Activated CD8-positive, alpha-beta memory T cell treated with anti-CD3 and anti-CD28 coated beads for 36 hours (primary cell): ENCODE results near the gene RAF1. TPM values are rescaled to one million over a fixed set of nuclear protein-coding genes. Genes with fewer than 3 reads are reported as not detected.

Source experiments
- CTCF ChIA-PET: fragments of 350-600 bp; sonication (Branson Sonifier 250); formaldehyde crosslinking; loops from one replicate; lab custom pipeline; 2021; ENCODE audit warnings: antibody characterized with exemption; lab: Charles Lee
- POLR2A ChIA-PET: fragments of 350-600 bp; sonication (Branson Sonifier 250); formaldehyde crosslinking; loops from one replicate; lab custom pipeline; 2021; ENCODE audit warnings: antibody characterized with exemption; lab: Charles Lee
- total RNA-seq, 2 experiments: library from RNA; stranded (reverse); gene quantifications; one replicate each; pipeline ENCODE4 v1.2.3, GENCODE V29; 2021

The RAF1 gene
- total RNA-seq, 2 experiments from 2014 or later = 79.8 to 80.9 TPM

- ChIA-PET POLR2A (no interaction called here), CTCF (interaction anchor here (1.4 kb wide), 1 partner anchor 45 kb away, joined by 3 read pairs; no protein-coding TSS in a partner anchor)
Observed at GRCh38 chr3:12579905-12580304, 84.0 kb downstream of the RAF1 start.

- POLR2A ChIA-PET = interaction anchor here (1.2 kb wide), 1 partner anchor 11 kb away, joined by 4 read pairs; no protein-coding TSS in a partner anchor
- CTCF ChIA-PET = interaction anchor here (1.4 kb wide), 1 partner anchor 46 kb away, joined by 3 read pairs; no protein-coding TSS in a partner anchor
Observed at GRCh38 chr3:12579456-12579855, 84.5 kb downstream of the RAF1 start.

GRCh38 chr3:12578742-12579141, 85.2 kb downstream of the RAF1 start:
- ChIA-PET POLR2A (interaction anchor here (1.2 kb wide), 1 partner anchor 10 kb away, joined by 4 read pairs; no protein-coding TSS in a partner anchor), CTCF (interaction anchor here (1.6 kb wide), 1 partner anchor 28 kb away, joined by 4 read pairs; no protein-coding TSS in a partner anchor)

GRCh38 chr3:12577379-12577778, 86.5 kb downstream of the RAF1 start:
- ChIA-PET CTCF (interaction anchor here (1.6 kb wide), 1 partner anchor 30 kb away, joined by 4 read pairs; no protein-coding TSS in a partner anchor), POLR2A (no interaction called here)

GRCh38 chr3:12574661-12575060, 89.3 kb downstream of the RAF1 start:
- ChIA-PET POLR2A (no interaction called here), CTCF (no interaction called here)

GRCh38 chr3:12574131-12574530, 89.8 kb downstream of the RAF1 start:
- POLR2A ChIA-PET = no interaction called here

GRCh38 chr3:12571986-12572385, 91.9 kb downstream of the RAF1 start:
- ChIA-PET CTCF (no interaction called here), POLR2A (no interaction called here)

More at GRCh38 chr3:12574131-12574530, 89.8 kb downstream of the RAF1 start:
- CTCF ChIA-PET = no interaction called here

- CTCF ChIA-PET = interaction anchor here (1.7 kb wide), 1 partner anchor 9 kb away, joined by 4 read pairs; no protein-coding TSS in a partner anchor
- POLR2A ChIA-PET = no interaction called here
Observed at GRCh38 chr3:12569836-12570235, 94.1 kb downstream of the RAF1 start.

GRCh38 chr3:12568747-12569146, 95.2 kb downstream of the RAF1 start:
- ChIA-PET CTCF (interaction anchor here (0.6 to 1.7 kb wide), 2 partner anchors 8 to 148 kb away, joined by 3 to 4 read pairs; no protein-coding TSS in a partner anchor), POLR2A (interaction anchor here (0.6 kb wide), 2 partner anchors 10 to 120 kb away, joined by 3 to 4 read pairs; no protein-coding TSS in a partner anchor)

- CTCF ChIA-PET = no interaction called here
- POLR2A ChIA-PET = no interaction called here
Observed at GRCh38 chr3:12566976-12567375, 96.9 kb downstream of the RAF1 start.

GRCh38 chr3:12562451-12562850, 101.5 kb downstream of the RAF1 start:
- POLR2A ChIA-PET = no interaction called here
- CTCF ChIA-PET = no interaction called here

- CTCF ChIA-PET = interaction anchor here (1.0 kb wide), 1 partner anchor 8 kb away, joined by 4 read pairs; no protein-coding TSS in a partner anchor
- POLR2A ChIA-PET = no interaction called here
Observed at GRCh38 chr3:12561397-12561796, 102.5 kb downstream of the RAF1 start.

GRCh38 chr3:12560505-12561190, 103.3 kb downstream of the RAF1 start:
- ChIA-PET CTCF (interaction anchor here (1.0 kb wide), 1 partner anchor 9 kb away, joined by 4 read pairs; no protein-coding TSS in a partner anchor), POLR2A (no interaction called here)

- ChIA-PET CTCF (no interaction called here), POLR2A (no interaction called here)
Observed at GRCh38 chr3:12559520-12559919, 104.4 kb downstream of the RAF1 start.

GRCh38 chr3:12558706-12559105, 105.2 kb downstream of the RAF1 start:
- CTCF ChIA-PET = interaction anchor here (1.2 kb wide), 1 partner anchor 48 kb away, joined by 3 read pairs; no protein-coding TSS in a partner anchor

GRCh38 chr3:12557473-12558100, 106.3 kb downstream of the RAF1 start:
- ChIA-PET POLR2A (interaction anchor here (0.9 to 1.1 kb wide), 2 partner anchors 15 to 50 kb away, joined by 3 read pairs; no protein-coding TSS in a partner anchor), CTCF (interaction anchor here (0.7 to 1.6 kb wide), 2 partner anchors 126 to 163 kb away, joined by 3 read pairs; no protein-coding TSS in a partner anchor)

More at GRCh38 chr3:12558706-12559105, 105.2 kb downstream of the RAF1 start:
- POLR2A ChIA-PET = interaction anchor here (0.9 to 1.1 kb wide), 2 partner anchors 16 to 49 kb away, joined by 3 read pairs; no protein-coding TSS in a partner anchor

- ChIA-PET CTCF (interaction anchor here (1.6 kb wide), 1 partner anchor 164 kb away, joined by 3 read pairs; no protein-coding TSS in a partner anchor), POLR2A (no interaction called here)
Observed at GRCh38 chr3:12556690-12557472, 107.0 kb downstream of the RAF1 start, which contains the start of gene MKRN2. MKRN2 (plus strand) TSS chr3:12557087; CDS start chr3:12557151, 64 bp downstream.

- ChIA-PET POLR2A (interaction anchor here (0.6 kb wide), 1 partner anchor 72 kb away, joined by 3 read pairs; the partner anchor contains the start of gene TSEN2), CTCF (interaction anchor here (1.6 kb wide), 1 partner anchor 164 kb away, joined by 3 read pairs; no protein-coding TSS in a partner anchor)
Observed at GRCh38 chr3:12556314-12556689, 107.6 kb downstream of the RAF1 start.
